ENCODE data around the gene MLANA.

MLANA gene

GRCh38 chr9:5908918-5909317, 18.2 kb downstream of the MLANA start:
- DNase-seq = no peak

GRCh38 chr9:5909976-5910375, 19.3 kb downstream of the MLANA start:
- DNase-seq = peak; percentile 18

GRCh38 chr9:5910413-5911057, 19.8 kb downstream of the MLANA start:
- peak; percentile 6 for DNase-seq

- DNase-seq = no peak
Measured at GRCh38 chr9:5915438-5915837, 24.7 kb downstream of the MLANA start.

- no peak for DNase-seq
Measured at GRCh38 chr9:5917273-5917672, 26.6 kb downstream of the MLANA start.

- no peak for DNase-seq
Measured at GRCh38 chr9:5917888-5918287, 27.2 kb downstream of the MLANA start.

- no peak for DNase-seq
Measured at GRCh38 chr9:5918460-5918859, 27.8 kb downstream of the MLANA start.

- no peak for DNase-seq
Measured at GRCh38 chr9:5920860-5921328, 30.2 kb downstream of the MLANA start.

GRCh38 chr9:5922192-5922591, 31.5 kb downstream of the MLANA start:
- no peak for DNase-seq

GRCh38 chr9:5931657-5932056, 41.0 kb downstream of the MLANA start:
- no peak for DNase-seq

- no peak for DNase-seq
Measured at GRCh38 chr9:5938449-5938848, 47.8 kb downstream of the MLANA start.

GRCh38 chr9:5939530-5939929, 48.8 kb downstream of the MLANA start:
- DNase-seq = no peak

GRCh38 chr9:5941214-5941613, 50.5 kb downstream of the MLANA start:
- DNase-seq = no peak

GRCh38 chr9:5945112-5945511, 54.4 kb downstream of the MLANA start:
- no peak for DNase-seq

- DNase-seq = no peak
Measured at GRCh38 chr9:5947912-5948311, 57.2 kb downstream of the MLANA start.

GRCh38 chr9:5949103-5949699, 58.5 kb downstream of the MLANA start:
- DNase-seq = peak; percentile 3

- DNase-seq = no peak
Measured at GRCh38 chr9:5950261-5950660, 59.6 kb downstream of the MLANA start.

GRCh38 chr9:5951686-5952211, 61.1 kb downstream of the MLANA start:
- peak; percentile 35 for DNase-seq

- peak; percentile 6 for DNase-seq
Measured at GRCh38 chr9:5953743-5954707, 63.3 kb downstream of the MLANA start.

GRCh38 chr9:5957166-5957565, 66.5 kb downstream of the MLANA start:
- no peak for DNase-seq

GRCh38 chr9:5958273-5958672, 67.6 kb downstream of the MLANA start:
- DNase-seq = no peak
